Mesendoderm (in vitro differentiated cells): ENCODE results near the gene CNNM4.
A peak's percentile ranks its signal among the peaks of the same experiment; 100 is the strongest.

Experiments used
- DNase-seq: peaks from one replicate; pipeline ENCODE4 v3.0.0; 2013
- H2AK5ac ChIP-seq: 2 replicates; pipeline ENCODE4 v1.6.1; 2013; ENCODE audit warnings: low read length, inconsistent platforms
- H2BK120ac ChIP-seq: 2 replicates; pipeline ENCODE4 v1.6.1; 2013; ENCODE audit warnings: low read depth, mild to moderate bottlenecking, low read length, moderate library complexity, mixed read lengths
- H2BK15ac ChIP-seq: replicated peaks from 2 replicates; pipeline ENCODE4 v1.6.1; 2013; ENCODE audit warnings: low read depth, mild to moderate bottlenecking, moderate library complexity
- H2BK5ac ChIP-seq: 2 replicates; pipeline ENCODE4 v1.6.1; 2013; ENCODE audit warnings: low read length, inconsistent platforms
- H3K18ac ChIP-seq: 2 replicates; pipeline ENCODE4 v1.6.1; 2013; ENCODE audit warnings: mild to moderate bottlenecking, low read length, mixed read lengths
- H3K23ac ChIP-seq: one replicate; pipeline ENCODE4 v1.6.1; 2013; ENCODE audit warnings: low read length
- H3K27ac ChIP-seq: 2 replicates; pipeline ENCODE4 v1.5.1; 2013; ENCODE audit warnings: low read depth, mild to moderate bottlenecking, inconsistent platforms, low read length, moderate library complexity
- H3K27me3 ChIP-seq: 2 replicates; pipeline ENCODE4 v1.6.1; 2013; ENCODE audit warnings: low read length, control low read depth, mild to moderate bottlenecking, inconsistent platforms; ENCODE audit not compliant: insufficient read depth, poor library complexity
- H3K36me3 ChIP-seq: 2 replicates; pipeline ENCODE4 v1.6.1; 2013; ENCODE audit warnings: low read length, inconsistent platforms; ENCODE audit not compliant: control insufficient read depth, insufficient read depth
- H3K4ac ChIP-seq: one replicate; pipeline ENCODE4 v1.6.1; 2013; ENCODE audit warnings: low read depth, mild to moderate bottlenecking, low read length, moderate library complexity
- H3K4me1 ChIP-seq: 2 replicates; pipeline ENCODE4 v1.6.1; 2013; ENCODE audit warnings: low read depth, low read length, inconsistent platforms; ENCODE audit not compliant: control insufficient read depth
- H3K4me2 ChIP-seq: 2 replicates; pipeline ENCODE4 v1.6.1; 2013; ENCODE audit warnings: low read length
- H3K4me3 ChIP-seq: 2 replicates; pipeline ENCODE4 v1.5.1; 2013; ENCODE audit warnings: mild to moderate bottlenecking, low read length
- H3K56ac ChIP-seq: one replicate; pipeline ENCODE4 v1.6.1; 2013; ENCODE audit warnings: low read length
- H3K79me1 ChIP-seq: 2 replicates; pipeline ENCODE4 v1.6.1; 2013; ENCODE audit warnings: low read length, inconsistent platforms
- H3K79me2 ChIP-seq: 2 replicates; pipeline ENCODE4 v1.6.1; 2013; ENCODE audit warnings: mild to moderate bottlenecking, low read length; ENCODE audit not compliant: control insufficient read depth, insufficient read depth
- H3K9ac ChIP-seq: 2 replicates; pipeline ENCODE4 v1.6.1; 2013; ENCODE audit warnings: low read length, inconsistent platforms
- H4K5ac ChIP-seq: one replicate; pipeline ENCODE4 v1.6.1; 2013; ENCODE audit warnings: low read length
- H4K8ac ChIP-seq: one replicate; pipeline ENCODE4 v1.6.1; 2013; ENCODE audit warnings: low read depth, mild to moderate bottlenecking, control low read depth, low read length, moderate library complexity
- WGBS: extraction: QIAGEN DNeasy Blood & Tissue Kit; methylation state at CpG from one replicate; pipeline ENCODE4 v1.1.7; 2013; ENCODE audit warnings: low lambda C conversion rate, missing lambda C conversion rate; ENCODE audit not compliant: insufficient coverage; ENCODE audit errors: extremely low coverage; 5-methylcytosine and 5-hydroxymethylcytosine counted together

Gene CNNM4

DNA sequence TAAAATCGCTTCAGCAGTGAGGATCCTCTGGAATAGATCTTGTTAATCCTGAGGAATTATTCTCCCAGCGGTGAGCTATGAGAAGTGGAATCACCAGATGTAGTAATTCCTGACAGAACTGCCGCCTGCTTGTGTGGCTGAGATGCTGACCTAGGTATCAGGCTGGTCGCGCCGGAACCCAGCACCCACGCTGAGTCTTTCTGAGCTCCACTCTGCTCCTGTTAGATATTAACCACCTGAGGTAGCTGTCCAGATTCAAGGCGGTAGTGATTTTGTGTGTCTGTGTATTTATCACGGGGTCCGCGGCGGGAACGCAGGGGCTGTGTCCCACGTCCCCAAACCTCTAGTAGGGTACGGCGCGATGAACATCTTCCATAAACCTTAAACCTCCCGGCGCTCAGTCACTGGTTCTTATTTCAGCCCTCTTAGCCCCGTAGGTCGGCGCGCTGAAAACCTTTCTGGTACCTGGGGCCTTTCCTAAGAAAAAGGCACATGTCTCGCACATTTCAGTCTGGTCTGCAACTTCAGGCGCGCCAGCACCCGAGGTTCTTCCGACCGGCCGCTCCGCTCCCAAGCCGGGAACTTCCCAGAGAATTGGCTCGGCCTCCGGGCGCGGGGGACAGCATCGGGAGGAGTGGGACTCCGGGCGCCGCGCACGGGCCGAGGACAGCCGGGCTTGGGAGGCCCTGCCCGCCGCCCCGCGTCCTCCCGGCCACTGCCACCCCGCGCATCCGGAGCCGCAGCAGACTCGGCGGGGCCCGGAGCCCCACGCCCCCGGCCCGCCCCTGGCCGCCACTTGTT is 54.8 kb downstream of the CNNM4 start:
- Histone ChIP-seq H3K27ac (no peak overlapping the region), H3K18ac (no peak overlapping the region)
- WGBS, result no CpG with 5 or more reads among the region's 60 CpGs

DNA sequence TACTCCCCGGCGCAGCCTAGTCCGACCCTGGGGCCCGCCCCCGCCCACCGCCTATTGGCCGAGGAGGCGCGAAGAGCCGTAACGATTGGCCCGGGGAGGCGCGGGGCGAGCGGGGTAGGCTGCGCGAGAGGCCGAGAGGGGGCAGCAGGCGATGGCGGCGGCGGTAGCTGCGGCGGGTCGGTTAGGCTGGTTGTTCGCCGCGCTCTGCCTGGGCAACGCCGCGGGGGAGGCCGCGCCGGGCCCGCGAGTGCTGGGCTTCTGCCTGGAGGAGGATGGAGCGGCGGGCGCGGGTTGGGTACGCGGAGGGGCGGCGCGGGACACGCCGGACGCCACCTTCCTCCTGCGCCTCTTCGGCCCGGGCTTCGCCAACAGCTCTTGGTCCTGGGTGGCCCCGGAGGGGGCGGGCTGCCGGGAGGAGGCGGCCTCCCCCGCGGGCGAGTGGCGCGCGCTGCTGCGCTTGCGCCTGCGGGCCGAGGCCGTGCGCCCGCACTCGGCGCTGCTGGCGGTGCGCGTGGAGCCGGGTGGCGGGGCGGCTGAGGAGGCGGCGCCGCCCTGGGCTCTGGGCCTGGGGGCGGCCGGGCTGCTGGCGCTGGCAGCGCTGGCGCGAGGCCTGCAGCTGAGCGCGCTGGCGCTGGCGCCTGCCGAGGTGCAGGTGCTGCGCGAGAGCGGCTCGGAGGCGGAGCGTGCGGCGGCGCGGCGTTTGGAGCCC is 55.6 kb downstream of the CNNM4 start, which contains the start of gene CNNM3:
Gene CNNM3, plus strand, starts transcription at position 142 of the 709 bp plus-strand sequence. Its CDS starts 10 bp downstream, at position 152.
- H2AK5ac ChIP-seq, result no peak within 1 kb of the TSS
- peak within 1 kb of the TSS; percentile 51 for H3K18ac ChIP-seq
- H3K36me3 ChIP-seq, result no peaks in the 10 kb centered on the region
- no peak within 1 kb of the TSS for H3K23ac ChIP-seq
- no peak within 1 kb of the TSS for H3K4ac ChIP-seq
- WGBS, result no CpG with 5 or more reads among the region's 103 CpGs
- H3K4me1 ChIP-seq, result peaks cover 10% of the 10 kb centered on the region
- no peak within 1 kb of the TSS for H4K5ac ChIP-seq
- peaks cover 33% of the 10 kb centered on the region for H3K79me2 ChIP-seq
- no peak within 1 kb of the TSS for H2BK15ac ChIP-seq
- peak within 1 kb of the TSS; percentile 99 for H3K4me2 ChIP-seq
- H2BK5ac ChIP-seq, result no peak within 1 kb of the TSS
- DNase-seq, result peak; percentile 97
- H3K27ac ChIP-seq, result peak within 1 kb of the TSS; percentile 97
- H3K9ac ChIP-seq, result peak within 1 kb of the TSS; percentile 77
- peaks cover 18% of the 10 kb centered on the region for H3K79me1 ChIP-seq
- no peak within 1 kb of the TSS for H4K8ac ChIP-seq
- H3K56ac ChIP-seq, result peak within 1 kb of the TSS; percentile 98
- H3K27me3 ChIP-seq, result no peaks in the 10 kb centered on the region
- H2BK120ac ChIP-seq, result no peak within 1 kb of the TSS
- H3K4me3 ChIP-seq, result peak within 1 kb of the TSS; percentile 62

More for the DNA sequence above, 54.8 kb downstream of the CNNM4 start:
- H3K36me3 ChIP-seq, result no peaks in the 10 kb centered on the region
- H2BK15ac ChIP-seq, result no peak overlapping the region
- peak overlapping the region; percentile 9 for H3K4me3 ChIP-seq
- H3K56ac ChIP-seq, result peak overlapping the region; percentile 86
- DNase-seq, result peak; percentile 82
- no peak overlapping the region for H2BK5ac ChIP-seq
- no peak overlapping the region for H4K5ac ChIP-seq
- peaks cover 15% of the 10 kb centered on the region for H3K79me1 ChIP-seq
- H3K9ac ChIP-seq, result peak overlapping the region; percentile 38
- no peaks in the 10 kb centered on the region for H3K27me3 ChIP-seq
- peaks cover 10% of the 10 kb centered on the region for H3K4me1 ChIP-seq
- peaks cover 26% of the 10 kb centered on the region for H3K79me2 ChIP-seq
- H3K4me2 ChIP-seq, result peak overlapping the region; percentile 92
- no peak overlapping the region for H3K23ac ChIP-seq
- no peak overlapping the region for H4K8ac ChIP-seq
- no peak overlapping the region for H2AK5ac ChIP-seq
- no peak overlapping the region for H3K4ac ChIP-seq
- H2BK120ac ChIP-seq, result no peak overlapping the region

GRCh38 chr2:96816836-96817702 is 56.4 kb downstream of the CNNM4 start:
- no peak overlapping the region for H3K18ac ChIP-seq
- WGBS, result no CpG with 5 or more reads among the region's 89 CpGs
- H3K4me2 ChIP-seq, result peak overlapping the region; percentile 99
- no peaks in the 10 kb centered on the region for H3K36me3 ChIP-seq
- no peak overlapping the region for H3K27ac ChIP-seq
- no peak overlapping the region for H4K8ac ChIP-seq
- peaks cover 18% of the 10 kb centered on the region for H3K79me1 ChIP-seq
- peak overlapping the region; percentile 77 for H3K9ac ChIP-seq
- no peak overlapping the region for H2BK5ac ChIP-seq
- H2BK15ac ChIP-seq, result no peak overlapping the region
- no peak overlapping the region for H3K4ac ChIP-seq
- peaks cover 34% of the 10 kb centered on the region for H3K79me2 ChIP-seq
- no peak overlapping the region for H2AK5ac ChIP-seq
- no peak overlapping the region for H3K23ac ChIP-seq
- no peak overlapping the region for H2BK120ac ChIP-seq
- peak overlapping the region; percentile 62 for H3K4me3 ChIP-seq
- H3K56ac ChIP-seq, result peak overlapping the region; percentile 98
- no peaks in the 10 kb centered on the region for H3K27me3 ChIP-seq
- no peak for DNase-seq
- H3K4me1 ChIP-seq, result peaks cover 10% of the 10 kb centered on the region
- no peak overlapping the region for H4K5ac ChIP-seq

- H2BK15ac ChIP-seq, result no peak overlapping the region
- no peaks in the 10 kb centered on the region for H3K27me3 ChIP-seq
- no peak overlapping the region for H4K5ac ChIP-seq
- no CpG with 5 or more reads among the region's 8 CpGs for WGBS
- H4K8ac ChIP-seq, result no peak overlapping the region
- no peak overlapping the region for H3K4ac ChIP-seq
- DNase-seq, result no peak
- H3K4me2 ChIP-seq, result no peak overlapping the region
- peaks cover 35% of the 10 kb centered on the region for H3K79me2 ChIP-seq
- H3K27ac ChIP-seq, result no peak overlapping the region
- no peak overlapping the region for H3K4me3 ChIP-seq
- H3K36me3 ChIP-seq, result no peaks in the 10 kb centered on the region
- H3K23ac ChIP-seq, result no peak overlapping the region
- H3K56ac ChIP-seq, result no peak overlapping the region
- no peak overlapping the region for H3K18ac ChIP-seq
- peaks cover 20% of the 10 kb centered on the region for H3K79me1 ChIP-seq
- H3K4me1 ChIP-seq, result peaks cover 10% of the 10 kb centered on the region
- no peak overlapping the region for H3K9ac ChIP-seq
- no peak overlapping the region for H2BK120ac ChIP-seq
- H2AK5ac ChIP-seq, result no peak overlapping the region
- no peak overlapping the region for H2BK5ac ChIP-seq
Observed at GRCh38 chr2:96817882-96818281, 57.2 kb downstream of the CNNM4 start.

DNA sequence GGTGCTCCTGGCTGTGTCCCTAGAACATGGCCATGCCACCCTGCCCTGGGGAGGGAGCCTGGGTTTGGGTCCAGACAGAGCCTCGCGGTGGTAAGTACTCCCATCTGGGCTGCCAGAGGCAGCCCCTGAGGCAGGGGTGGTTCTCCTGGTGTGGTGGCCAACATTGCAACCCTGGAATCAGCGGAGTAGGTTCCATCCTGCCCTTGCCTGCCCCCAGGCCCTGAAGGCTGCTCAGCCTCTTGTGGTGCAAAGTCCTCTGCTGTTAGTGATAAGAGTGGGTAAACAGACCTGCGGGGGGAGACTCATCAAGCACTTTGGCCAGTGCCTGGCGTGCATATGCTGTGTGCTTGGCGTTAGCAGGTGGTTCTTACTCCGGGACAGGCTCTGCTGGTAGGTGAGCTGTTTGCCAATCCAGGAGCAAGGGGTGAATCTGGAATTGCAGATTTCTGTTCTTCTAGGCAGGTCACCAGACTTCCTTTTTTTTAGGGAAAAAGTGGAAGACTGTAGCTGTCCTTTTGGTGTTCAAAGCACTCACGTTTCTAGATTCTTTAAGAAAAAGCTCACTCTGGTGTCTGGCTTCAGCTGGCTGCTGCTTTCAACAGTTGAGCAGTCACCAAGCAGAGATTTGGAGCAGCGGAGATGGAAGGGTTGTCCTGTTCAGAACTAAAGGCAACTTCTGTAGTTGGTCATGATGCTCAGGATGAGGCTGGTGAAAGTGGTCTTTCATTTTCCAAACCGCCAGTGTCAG is 58.6 kb downstream of the CNNM4 start:
- WGBS, result no CpG with 5 or more reads among the region's 10 CpGs
- no peak overlapping the region for H3K27ac ChIP-seq
- no peak overlapping the region for H2AK5ac ChIP-seq

More for the DNA sequence above, 58.6 kb downstream of the CNNM4 start:
- Histone ChIP-seq H3K79me2 (peaks cover 35% of the 10 kb centered on the region), H3K27me3 (no peaks in the 10 kb centered on the region), H2BK5ac (no peak overlapping the region), H3K36me3 (no peaks in the 10 kb centered on the region), H3K4me3 (no peak overlapping the region), H2BK15ac (no peak overlapping the region), H3K4me2 (no peak overlapping the region), H4K5ac (no peak overlapping the region), H3K9ac (no peak overlapping the region), H2BK120ac (no peak overlapping the region), H3K79me1 (peaks cover 22% of the 10 kb centered on the region), H4K8ac (no peak overlapping the region), H3K4me1 (peaks cover 10% of the 10 kb centered on the region), H3K18ac (no peak overlapping the region), H3K4ac (no peak overlapping the region), H3K23ac (no peak overlapping the region), H3K56ac (no peak overlapping the region)
- peak; percentile 49 for DNase-seq
